Liver (tissue), 9 donors: ENCODE data around the gene WTIP. TPM values are rescaled to one million over a fixed set of nuclear protein-coding genes. Genes with fewer than 3 reads are reported as not detected.

ENCODE experiments used
- DNase-seq: peaks from one replicate; pipeline ENCODE4 v3.0.0-alpha.2; 2017; ENCODE audit warnings: low spot score
- H3K27ac ChIP-seq, 2 donors: one replicate each; pipeline ENCODE4 v1.7.0; 2013; ENCODE audit warnings: inconsistent platforms in 2 of 2, low read length in 2 of 2, control low read depth in 1 of 2, low read depth in 1 of 2, mild to moderate bottlenecking in 1 of 2
- H3K27me3 ChIP-seq, 4 donors: one replicate each; pipeline versions ENCODE4 v1.6.1 to v1.7.0; 2013; ENCODE audit warnings: low read length in 3 of 4, inconsistent platforms in 1 of 4, mild to moderate bottlenecking in 1 of 4, moderate library complexity in 1 of 4; ENCODE audit not compliant: control insufficient read depth in 4 of 4, insufficient read depth in 4 of 4
- H3K36me3 ChIP-seq, 4 donors: one replicate each; pipeline versions ENCODE4 v1.6.1 to v1.7.0; 2013; ENCODE audit warnings: low read length in 3 of 4, mild to moderate bottlenecking in 3 of 4, low read depth in 1 of 4, moderate library complexity in 1 of 4; ENCODE audit not compliant: control insufficient read depth in 4 of 4, insufficient read depth in 3 of 4
- H3K4me1 ChIP-seq, 4 donors: one replicate each; pipeline versions ENCODE4 v1.6.1 to v1.7.0; 2013; ENCODE audit warnings: low read length in 3 of 4, mild to moderate bottlenecking in 3 of 4, moderate library complexity in 1 of 4; ENCODE audit not compliant: control insufficient read depth in 4 of 4, insufficient read depth in 4 of 4
- H3K4me3 ChIP-seq, 3 donors: one replicate each; pipeline versions ENCODE4 v1.6.1 to v1.7.0; 2013; ENCODE audit warnings: low read length in 3 of 3, control low read depth in 1 of 3, low read depth in 1 of 3, mild to moderate bottlenecking in 1 of 3
- H3K9ac ChIP-seq, 2 donors: one replicate each; pipeline ENCODE4 v1.7.0; 2013; ENCODE audit warnings: low read length in 2 of 2, mild to moderate bottlenecking in 2 of 2, moderate library complexity in 2 of 2, control low read depth in 1 of 2, low read depth in 1 of 2
- H3K9me3 ChIP-seq, 4 donors: one replicate each; pipeline versions ENCODE4 v1.6.1 to v1.7.0; 2013; ENCODE audit warnings: low read length in 3 of 4; ENCODE audit not compliant: control insufficient read depth in 4 of 4
- ATF3 ChIP-seq: IDR thresholded peaks from 2 replicates; pipeline ENCODE4 v1.6.1; 2016; ENCODE audit warnings: antibody characterized with exemption
- CTCF ChIP-seq: fragments of 150-350 bp; IDR thresholded peaks from 2 replicates; pipeline ENCODE4 v1.5.1; 2017; ENCODE audit warnings: improper control_type of control experiment, low read depth, low read length; ENCODE audit not compliant: missing input control
- EGR1 ChIP-seq, 2 donors: IDR thresholded peaks; 2 replicates each; pipeline ENCODE4 v1.6.1; 2016 to 2018; ENCODE audit warnings: antibody characterized with exemption in 2 of 2, low read depth in 2 of 2
- FOXA1 ChIP-seq: IDR thresholded peaks from 2 replicates; pipeline ENCODE4 v1.6.1; 2016; ENCODE audit warnings: antibody characterized with exemption
- FOXA2 ChIP-seq: IDR thresholded peaks from 2 replicates; pipeline ENCODE4 v1.6.1; 2016; ENCODE audit warnings: antibody characterized with exemption
- GABPA ChIP-seq, 2 donors: IDR thresholded peaks in 1 of 2; conservative IDR thresholded peaks in 1 of 2; 2 replicates each; pipeline ENCODE4 v1.6.1; 2016; ENCODE audit warnings: antibody characterized with exemption in 2 of 2, mild to moderate bottlenecking in 1 of 2, moderate library complexity in 1 of 2
- HNF4A ChIP-seq, 2 donors: conservative IDR thresholded peaks; 2 replicates each; pipeline ENCODE4 v1.6.1; 2016; ENCODE audit warnings: antibody characterized with exemption in 2 of 2, mild to moderate bottlenecking in 2 of 2
- HNF4G ChIP-seq: IDR thresholded peaks from 2 replicates; pipeline ENCODE4 v1.6.1; 2016; ENCODE audit warnings: antibody characterized with exemption
- JUND ChIP-seq, 2 donors: IDR thresholded peaks; 2 replicates each; pipeline ENCODE4 v1.6.1; 2016; ENCODE audit warnings: antibody characterized with exemption in 2 of 2
- MAX ChIP-seq: IDR thresholded peaks from 2 replicates; pipeline ENCODE4 v1.6.1; 2016; ENCODE audit warnings: antibody characterized with exemption
- NR2F2 ChIP-seq: IDR thresholded peaks from 2 replicates; pipeline ENCODE4 v1.6.1; 2016; ENCODE audit warnings: antibody characterized with exemption
- RAD21 ChIP-seq, 2 donors: IDR thresholded peaks; 2 replicates each; pipeline ENCODE4 v1.6.1; 2016; ENCODE audit warnings: antibody characterized with exemption in 2 of 2, mild to moderate bottlenecking in 2 of 2
- REST ChIP-seq: IDR thresholded peaks from 2 replicates; pipeline ENCODE4 v1.6.1; 2016; ENCODE audit warnings: antibody characterized with exemption, mild to moderate bottlenecking
- RXRA ChIP-seq, 2 donors: IDR thresholded peaks; 2 replicates each; pipeline ENCODE4 v1.6.1; 2017 to 2018; ENCODE audit warnings: antibody characterized with exemption in 2 of 2, mild to moderate bottlenecking in 1 of 2
- SP1 ChIP-seq: IDR thresholded peaks from 2 replicates; pipeline ENCODE4 v1.6.1; 2018; ENCODE audit warnings: antibody characterized with exemption, mild to moderate bottlenecking
- TAF1 ChIP-seq: conservative IDR thresholded peaks from 2 replicates; pipeline ENCODE4 v1.6.1; 2016; ENCODE audit warnings: antibody characterized with exemption, mild to moderate bottlenecking
- YY1 ChIP-seq: IDR thresholded peaks from 2 replicates; pipeline ENCODE4 v1.6.1; 2016; ENCODE audit warnings: antibody characterized with exemption, mild to moderate bottlenecking
- ZBTB33 ChIP-seq: IDR thresholded peaks from 2 replicates; pipeline ENCODE4 v1.6.1; 2016; ENCODE audit warnings: antibody characterized with exemption
- WGBS: extraction: QIAGEN DNeasy Blood & Tissue Kit; methylation state at CpG from one replicate; pipeline ENCODE4 v1.1.7; 2013; 5-methylcytosine and 5-hydroxymethylcytosine counted together
- polyA plus RNA-seq, 2 donors: library from polyadenylated mRNA; stranded (reverse) in 1 of 2; unstranded in 1 of 2; fragments of 200-250 nt in 1 of 2; fragments of >200 nt in 1 of 2; fragmentation: Nextera tagmentation in 1 of 2; extraction: Ambion mirVana in 1 of 2; gene quantifications; one replicate each; pipeline versions ENCODE4 v1.2.1 to v1.2.3, GENCODE V29; 2013 to 2015
- total RNA-seq, 2 donors: library from RNA; depleted of rRNA; stranded (reverse); fragments of >200 nt; gene quantifications; one replicate each; pipeline ENCODE4 v1.2.3, GENCODE V29; 2014
- donor health status: healthy.
- donor health status: healthy.
- donor health status: healthy.
- donor health status: healthy.
- donor health status: healthy.

WTIP gene
- total and polyA plus RNA-seq, 4 donors: 0.08 to 2.7 (median 1.6) TPM

- WGBS: 93% methylated on average over 11 of the region's 11 CpGs
- no peak for TF ChIP-seq MAX
- TF ChIP-seq EGR1 (IDR thresholded peaks at IDR 0.05; ENCODE audit: low read depth in 2 of 2): no peak
- TF ChIP-seq JUND (IDR thresholded peaks at IDR 0.05): no peak
- no peak for TF ChIP-seq SP1
- no peak for TF ChIP-seq HNF4G
- no peak for TF ChIP-seq HNF4A (conservative IDR thresholded peaks at IDR 0.05)
- no peak for TF ChIP-seq CTCF
- TF ChIP-seq TAF1: no peak
- TF ChIP-seq NR2F2: no peak
- no peak for TF ChIP-seq ATF3
- no peak for TF ChIP-seq RXRA (IDR thresholded peaks at IDR 0.05)
- no peak for TF ChIP-seq FOXA2
- no peak for TF ChIP-seq ZBTB33
- TF ChIP-seq YY1: no peak
- no peak for TF ChIP-seq RAD21 (IDR thresholded peaks at IDR 0.05)
- TF ChIP-seq FOXA1: no peak
- TF ChIP-seq REST: no peak
- TF ChIP-seq GABPA (IDR thresholded peaks at IDR 0.05 in 1 of 2, conservative IDR thresholded peaks at IDR 0.05 in 1 of 2): no peak
- no peak overlapping the region for H3K9ac ChIP-seq
- no peaks in the 10 kb centered on the region for H3K27me3 ChIP-seq
- H3K36me3 ChIP-seq: peaks cover 0 to 1% (median 0%) of the 10 kb centered on the region in 4 donors
- no peaks in the 10 kb centered on the region for H3K9me3 ChIP-seq
- H3K4me3 ChIP-seq: no peak overlapping the region
- DNase-seq: no peak
- no peaks in the 10 kb centered on the region for H3K4me1 ChIP-seq
- H3K27ac ChIP-seq: no peak overlapping the region
Observed at GRCh38 chr19:34494601-34495000, 13.0 kb downstream of the WTIP start.
